DOHH2 (cell line): Measurements from ENCODE around the gene XRCC6.
"Not testable (repeated sequence)": the region's sequence is repeated elsewhere in the genome, so short reads cannot be mapped to it uniquely, and the experiment has no call there.

Source experiments
- H3F3A ChIP-seq: fragments of 200-600 bp; sonication (generic), shearing (Covaris generic); 2 replicates; pipeline ENCODE4 v1.6.0; 2016; ENCODE audit warnings: antibody characterized with exemption, mild to moderate bottlenecking; ENCODE audit not compliant: control insufficient read depth, insufficient read depth
- H3K27ac ChIP-seq: fragments of 200-600 bp; sonication (generic); 2 replicates; pipeline ENCODE4 v1.5.1; 2014; ENCODE audit warnings: low read depth, mild to moderate bottlenecking, low read length, moderate library complexity
- H3K27me3 ChIP-seq: fragments of 200-600 bp; sonication (generic); 2 replicates; pipeline ENCODE4 v1.6.1; 2014; ENCODE audit warnings: mild to moderate bottlenecking, low read length, mixed read lengths; ENCODE audit not compliant: control insufficient read depth
- H3K36me3 ChIP-seq: fragments of 200-600 bp; sonication (generic); 2 replicates; pipeline ENCODE4 v1.6.1; 2014; ENCODE audit warnings: mild to moderate bottlenecking, low read length, moderate library complexity, mixed read lengths; ENCODE audit not compliant: control insufficient read depth
- H3K4me1 ChIP-seq: fragments of 200-600 bp; sonication (generic); 2 replicates; pipeline ENCODE4 v1.6.1; 2014; ENCODE audit warnings: mild to moderate bottlenecking, low read length, mixed read lengths; ENCODE audit not compliant: control insufficient read depth
- H3K4me2 ChIP-seq: fragments of 200-600 bp; sonication (generic); 2 replicates; pipeline ENCODE4 v1.6.0; 2014; ENCODE audit warnings: mild to moderate bottlenecking, low read length, moderate library complexity
- H3K4me3 ChIP-seq: fragments of 200-600 bp; sonication (generic); 2 replicates; pipeline ENCODE4 v1.5.1; 2014; ENCODE audit warnings: mild to moderate bottlenecking, low read length, mixed read lengths
- H3K79me2 ChIP-seq: fragments of 200-600 bp; sonication (generic); 2 replicates; pipeline ENCODE4 v1.6.1; 2014; ENCODE audit warnings: mild to moderate bottlenecking, low read length, mixed read lengths; ENCODE audit not compliant: control insufficient read depth
- H3K9me2 ChIP-seq: fragments of 200-600 bp; sonication (generic); replicated peaks from 2 replicates; pipeline ENCODE4 v1.6.1; 2014; ENCODE audit warnings: mild to moderate bottlenecking, low read length, mixed read lengths; ENCODE audit not compliant: control insufficient read depth
- H3K9me3 ChIP-seq: fragments of 200-600 bp; sonication (generic); 2 replicates; pipeline ENCODE4 v1.6.1; 2014; ENCODE audit warnings: antibody characterized with exemption, low read length, mixed read lengths; ENCODE audit not compliant: control insufficient read depth, insufficient read depth
- H4K20me1 ChIP-seq: fragments of 200-600 bp; sonication (generic); 2 replicates; pipeline ENCODE4 v1.6.0; 2014; ENCODE audit warnings: low read depth, mild to moderate bottlenecking, antibody characterized with exemption, low read length, moderate library complexity; ENCODE audit not compliant: control insufficient read depth, insufficient read depth
- CTCF ChIP-seq: fragments of 200-600 bp; sonication (generic); IDR thresholded peaks from one replicate; pipeline ENCODE4 v1.5.1; 2014; ENCODE audit warnings: antibody characterized with exemption, mild to moderate bottlenecking, low read depth, low read length; ENCODE audit not compliant: poor library complexity, severe bottlenecking
- EZH2phosphoT487 ChIP-seq: fragments of 200-600 bp; sonication (generic); IDR thresholded peaks from 2 replicates; pipeline ENCODE4 v1.6.1; 2017; ENCODE audit warnings: borderline replicate concordance, mild to moderate bottlenecking, antibody characterized with exemption, low read length, moderate library complexity, mixed read lengths

Gene XRCC6

GRCh38 chr22:41664490-41664889, 43.4 kb downstream of the XRCC6 start:
- Histone ChIP-seq H3K9me2 (no peaks in the 10 kb centered on the region), H4K20me1 (peaks cover 4% of the 10 kb centered on the region; the same call in 1 of the 2 replicates), H3K36me3 (peaks cover 64% of the 10 kb centered on the region), H3F3A (peaks cover 50% of the 10 kb centered on the region), H3K27ac (no peak overlapping the region; the same call in 1 of the 2 replicates), H3K4me1 (peaks cover 18% of the 10 kb centered on the region), H3K4me3 (no peak overlapping the region), H3K79me2 (peaks cover 3% of the 10 kb centered on the region; the same call in 1 of the 2 replicates), H3K9me3 (no peaks in the 10 kb centered on the region), H3K4me2 (no peak overlapping the region), H3K27me3 (no peaks in the 10 kb centered on the region)
- no peak for TF ChIP-seq CTCF
- TF ChIP-seq EZH2phosphoT487: no peak

DNA sequence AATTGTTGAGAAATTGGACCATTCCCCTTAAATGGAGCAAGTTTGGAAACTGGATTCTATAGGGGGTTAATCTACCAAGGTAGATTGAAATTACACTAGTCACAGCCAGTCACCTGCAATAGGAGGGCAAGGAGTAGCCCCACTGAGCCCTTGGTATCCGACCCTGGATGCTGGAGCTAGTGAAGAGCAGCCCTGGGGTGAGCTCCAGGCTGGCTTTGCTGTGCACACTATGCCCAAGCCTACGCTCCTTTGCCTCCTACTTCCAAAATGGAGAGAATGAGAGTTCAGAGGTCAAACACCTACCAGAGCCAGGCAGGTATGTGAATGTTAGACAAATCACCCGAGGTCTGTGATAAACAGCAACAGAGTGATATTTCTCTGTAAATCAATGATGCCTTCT, 43.9 kb downstream of the XRCC6 start:
- H3K4me1 ChIP-seq: peaks cover 18% of the 10 kb centered on the region
- no peak overlapping the region for H3K27ac ChIP-seq
- no peaks in the 10 kb centered on the region for H3K9me2 ChIP-seq
- H3F3A ChIP-seq: peaks cover 50% of the 10 kb centered on the region
- TF ChIP-seq EZH2phosphoT487 (no peak), CTCF (no peak)
- no peak overlapping the region for H3K4me3 ChIP-seq
- no peak overlapping the region for H3K4me2 ChIP-seq
- H4K20me1 ChIP-seq: peaks cover 4% of the 10 kb centered on the region; the same call in 1 of the 2 replicates
- H3K27me3 ChIP-seq: no peaks in the 10 kb centered on the region
- peaks cover 61% of the 10 kb centered on the region for H3K36me3 ChIP-seq
- H3K79me2 ChIP-seq: peaks cover 3% of the 10 kb centered on the region; the same call in 1 of the 2 replicates
- H3K9me3 ChIP-seq: no peaks in the 10 kb centered on the region

DNA sequence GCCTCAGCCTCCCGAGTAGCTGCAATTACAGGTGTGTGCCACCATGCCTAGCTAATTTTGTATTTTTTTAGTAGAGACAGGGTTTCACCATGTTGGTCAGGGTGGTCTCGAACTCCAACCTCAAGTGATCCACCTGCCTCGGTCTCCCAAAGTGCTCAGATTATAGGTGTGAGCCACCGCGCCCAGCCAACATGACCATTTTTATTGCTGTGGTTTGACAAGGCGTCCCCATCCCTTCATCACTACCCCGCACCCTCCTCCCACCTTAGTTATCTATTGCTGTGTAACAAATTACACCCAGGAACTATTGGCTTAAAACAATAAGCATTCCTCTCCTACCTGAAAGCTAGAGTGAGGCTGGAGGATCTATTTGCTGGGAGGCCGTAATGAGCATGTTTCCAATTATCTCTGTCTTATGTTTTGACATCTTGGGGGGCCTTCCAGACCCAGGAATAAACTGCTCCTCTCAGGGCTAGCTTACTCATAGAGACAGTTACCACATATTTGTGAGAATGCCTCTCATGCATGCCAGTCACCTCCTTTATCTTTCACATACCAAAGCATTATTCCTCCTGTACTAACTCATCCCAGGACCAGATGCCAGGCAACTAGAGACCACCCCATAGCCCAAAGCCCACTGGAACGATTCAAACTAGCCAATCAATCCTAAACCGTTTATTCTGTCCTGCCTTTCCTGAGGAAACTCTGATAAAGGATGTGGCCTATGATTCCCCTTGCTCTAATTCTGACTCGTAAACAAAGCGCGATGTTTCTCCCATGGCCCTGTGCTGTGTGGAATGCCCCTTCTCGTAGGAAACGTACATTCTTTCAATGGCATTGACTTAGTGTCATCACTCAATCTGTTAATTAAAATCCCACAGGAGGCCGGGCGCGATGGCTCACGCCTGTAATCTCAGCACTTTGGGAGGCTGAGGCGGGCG, 48.1 kb downstream of the XRCC6 start:
- Histone ChIP-seq H4K20me1 (no peaks in the 10 kb centered on the region), H3F3A (peaks cover 24% of the 10 kb centered on the region), H3K4me1 (peaks cover 18% of the 10 kb centered on the region), H3K9me3 (no peaks in the 10 kb centered on the region), H3K9me2 (no peaks in the 10 kb centered on the region), H3K79me2 (peaks cover 29% of the 10 kb centered on the region), H3K36me3 (peaks cover 46% of the 10 kb centered on the region), H3K27me3 (no peaks in the 10 kb centered on the region), H3K27ac (no peak overlapping the region), H3K4me2 (no peak overlapping the region), H3K4me3 (no peak overlapping the region)
- TF ChIP-seq EZH2phosphoT487: no peak
- TF ChIP-seq CTCF: no peak

- not testable (repeated sequence) for H3K9me2 ChIP-seq, H3K4me3 ChIP-seq, H3K9me3 ChIP-seq, H3K27ac ChIP-seq, H3K4me1 ChIP-seq, H3K4me2 ChIP-seq, H3K27me3 ChIP-seq, H4K20me1 ChIP-seq
- peaks cover 54% of the 10 kb centered on the region for H3K79me2 ChIP-seq
- peaks cover 14% of the 10 kb centered on the region for H3F3A ChIP-seq
- peaks cover 52% of the 10 kb centered on the region for H3K36me3 ChIP-seq
Observed at GRCh38 chr22:41672096-41672495, 51.0 kb downstream of the XRCC6 start.
